Esophagus squamous epithelium (tissue), 4 donors: ENCODE measurements around the gene MNAT1.

ENCODE experiments used
- POLR2A ChIP-seq, 4 donors: fragments of 450-650 bp; IDR thresholded peaks; one replicate each; pipeline ENCODE4 v1.6.1; 2017; ENCODE audit warnings: antibody characterized with exemption in 4 of 4, mild to moderate bottlenecking in 4 of 4, moderate library complexity in 3 of 4
- TF ChIP-seq, protein P1 (sequence below), 6 experiments: fragments of 450-650 bp in 4 of 6; fragments of 200-600 bp in 2 of 6; sonication (generic) in 2 of 6; IDR thresholded peaks; one replicate each; pipeline ENCODE4 v1.5.1; 2016 to 2019; ENCODE audit warnings: antibody characterized with exemption in 6 of 6, mild to moderate bottlenecking in 4 of 6, moderate library complexity in 4 of 6

DNA sequence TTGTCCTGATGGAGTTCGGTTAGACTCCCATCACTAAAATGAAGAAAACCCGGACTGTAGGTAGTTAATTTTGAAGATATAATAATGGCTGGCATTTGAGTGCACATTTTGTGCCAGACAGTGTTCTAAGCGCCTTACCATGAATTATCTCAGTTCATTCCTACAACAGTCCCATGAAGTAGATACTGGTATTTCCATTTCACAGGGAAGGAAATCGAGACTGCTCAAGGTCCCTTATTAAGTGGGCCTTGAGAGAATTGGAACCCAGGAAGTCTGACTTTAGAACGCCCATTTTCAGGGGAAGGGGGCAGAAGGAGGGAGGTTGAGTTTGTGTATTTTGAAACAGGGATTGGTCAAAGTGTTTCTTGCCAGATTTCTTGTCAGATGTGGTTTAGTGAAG, 855 bp downstream of the MNAT1 start:
- TF ChIP-seq, protein P1, sequence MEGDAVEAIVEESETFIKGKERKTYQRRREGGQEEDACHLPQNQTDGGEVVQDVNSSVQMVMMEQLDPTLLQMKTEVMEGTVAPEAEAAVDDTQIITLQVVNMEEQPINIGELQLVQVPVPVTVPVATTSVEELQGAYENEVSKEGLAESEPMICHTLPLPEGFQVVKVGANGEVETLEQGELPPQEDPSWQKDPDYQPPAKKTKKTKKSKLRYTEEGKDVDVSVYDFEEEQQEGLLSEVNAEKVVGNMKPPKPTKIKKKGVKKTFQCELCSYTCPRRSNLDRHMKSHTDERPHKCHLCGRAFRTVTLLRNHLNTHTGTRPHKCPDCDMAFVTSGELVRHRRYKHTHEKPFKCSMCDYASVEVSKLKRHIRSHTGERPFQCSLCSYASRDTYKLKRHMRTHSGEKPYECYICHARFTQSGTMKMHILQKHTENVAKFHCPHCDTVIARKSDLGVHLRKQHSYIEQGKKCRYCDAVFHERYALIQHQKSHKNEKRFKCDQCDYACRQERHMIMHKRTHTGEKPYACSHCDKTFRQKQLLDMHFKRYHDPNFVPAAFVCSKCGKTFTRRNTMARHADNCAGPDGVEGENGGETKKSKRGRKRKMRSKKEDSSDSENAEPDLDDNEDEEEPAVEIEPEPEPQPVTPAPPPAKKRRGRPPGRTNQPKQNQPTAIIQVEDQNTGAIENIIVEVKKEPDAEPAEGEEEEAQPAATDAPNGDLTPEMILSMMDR (IDR thresholded peaks at IDR 0.05): no peak
- no peak for TF ChIP-seq POLR2A (IDR thresholded peaks at IDR 0.05)
